H1 (cell line): ENCODE measurements around the gene SPON2. TPM values are rescaled to one million over a fixed set of nuclear protein-coding genes. Genes with fewer than 3 reads are reported as not detected.

Experiments
- CTCF ChIA-PET: fragments of 300-600 bp; sonication (Branson Sonifier 250); formaldehyde crosslinking; loops from one replicate; lab custom pipeline; 2021; ENCODE audit not compliant: partially characterized antibody; lab: Charles Lee
- POLR2A ChIA-PET: fragments of 300-600 bp; sonication (Branson Sonifier 250); formaldehyde crosslinking; loops from one replicate; lab custom pipeline; 2021; ENCODE audit warnings: inconsistent platforms; ENCODE audit not compliant: partially characterized antibody; lab: Charles Lee
- DNase-seq, 2 experiments: peaks; one replicate each; pipeline versions ENCODE4 v3.0.0 to v3.0.0-alpha.2; 2010 to 2022; ENCODE audit warnings: low spot score in 2 of 2, low read depth in 1 of 2, mixed read lengths in 1 of 2
- FAIRE-seq: peaks from 2 replicates; lab custom pipeline; 2011; peaks lifted over from hg19 to GRCh38; lab: Jason Lieb, UNC
- H2AFZ ChIP-seq: 2 replicates; pipeline ENCODE4 v1.8.1; 2012; ENCODE audit warnings: low read length, inconsistent platforms
- H2AK5ac ChIP-seq: 2 replicates; pipeline ENCODE4 v1.6.1; 2013; ENCODE audit warnings: low read depth, low read length
- H2BK120ac ChIP-seq: replicated peaks from 2 replicates; pipeline ENCODE3; 2013; ENCODE audit warnings: low read depth, low read length, inconsistent platforms
- H2BK12ac ChIP-seq: 2 replicates; pipeline ENCODE4 v1.6.1; 2013; ENCODE audit warnings: low read depth, low read length
- H2BK15ac ChIP-seq: 2 replicates; pipeline ENCODE4 v1.6.1; 2013; ENCODE audit warnings: low read length
- H2BK20ac ChIP-seq: 2 replicates; pipeline ENCODE4 v1.6.1; 2013; ENCODE audit warnings: low read length
- H2BK5ac ChIP-seq: 2 replicates; pipeline ENCODE4 v1.6.1; 2013; ENCODE audit warnings: low read depth, low read length
- H3K14ac ChIP-seq: 2 replicates; pipeline ENCODE4 v1.6.1; 2013; ENCODE audit warnings: inconsistent platforms; ENCODE audit not compliant: insufficient read length
- H3K18ac ChIP-seq: 2 replicates; pipeline ENCODE4 v1.6.1; 2013; ENCODE audit warnings: low read length; ENCODE audit errors: extremely low read depth
- H3K23ac ChIP-seq: 2 replicates; pipeline ENCODE4 v1.6.1; 2013; ENCODE audit warnings: inconsistent platforms; ENCODE audit not compliant: insufficient read length
- H3K23me2 ChIP-seq: 2 replicates; pipeline ENCODE4 v1.6.1; 2013; ENCODE audit warnings: low read depth, low read length
- H3K27ac ChIP-seq: 2 replicates; pipeline ENCODE4 v1.6.1; 2011; ENCODE audit warnings: low read depth, low read length, inconsistent platforms
- H3K27me3 ChIP-seq, 4 experiments: replicated peaks in 1 of 4; 1 replicate in 1 of 4; 2 replicates in 3 of 4; pipeline versions ENCODE4 v1.6.1 to v1.8.1; 2011 to 2013; ENCODE audit warnings: low read length in 3 of 4, mild to moderate bottlenecking in 3 of 4, inconsistent platforms in 2 of 4, mixed read lengths in 2 of 4, moderate library complexity in 1 of 4; ENCODE audit not compliant: control insufficient read depth in 3 of 4, insufficient read depth in 3 of 4; ENCODE audit errors: extremely low read depth in 1 of 4
- H3K36me3 ChIP-seq, 4 experiments: 2 replicates each; pipeline versions ENCODE4 v1.6.1 to v1.8.1; 2011 to 2013; ENCODE audit warnings: mild to moderate bottlenecking in 4 of 4, low read length in 3 of 4, moderate library complexity in 2 of 4, control low read depth in 1 of 4, inconsistent platforms in 1 of 4; ENCODE audit not compliant: insufficient read depth in 4 of 4, control insufficient read depth in 2 of 4
- H3K4ac ChIP-seq: replicated peaks from 2 replicates; pipeline ENCODE3; 2013; ENCODE audit warnings: low read length, low read depth, mixed read lengths, inconsistent platforms; ENCODE audit not compliant: insufficient read length
- H3K4me1 ChIP-seq, 4 experiments: replicated peaks in 1 of 4; 1 replicate in 1 of 4; 2 replicates in 3 of 4; pipeline versions ENCODE4 v1.6.1 to v1.8.1; 2011 to 2013; ENCODE audit warnings: low read length in 3 of 4, inconsistent platforms in 2 of 4, mixed read lengths in 1 of 4; ENCODE audit not compliant: insufficient read depth in 4 of 4, control insufficient read depth in 3 of 4
- H3K4me2 ChIP-seq, 2 experiments: 2 replicates each; pipeline versions ENCODE4 v1.6.1 to v1.8.1; 2011 to 2013; ENCODE audit warnings: low read depth in 2 of 2, low read length in 2 of 2, control low read depth in 1 of 2, inconsistent platforms in 1 of 2, mild to moderate bottlenecking in 1 of 2; ENCODE audit not compliant: insufficient read depth in 1 of 2
- H3K4me3 ChIP-seq, 4 experiments: fragments of 200-600, 300-600 bp in 1 of 4; sonication (generic), shearing (Covaris generic), sonication (Bioruptor Twin) in 1 of 4; 2 replicates each; pipeline versions ENCODE4 v1.5.1 to v1.8.1; 2011 to 2016; ENCODE audit warnings: low read length in 4 of 4, low read depth in 3 of 4, control low read depth in 2 of 4, inconsistent platforms in 2 of 4, mild to moderate bottlenecking in 2 of 4, mixed read lengths in 1 of 4, moderate library complexity in 1 of 4; ENCODE audit not compliant: insufficient read depth in 2 of 4; ENCODE audit errors: extremely low read depth in 1 of 4
- H3K56ac ChIP-seq: replicated peaks from 2 replicates; pipeline ENCODE3; 2013; ENCODE audit warnings: low read depth, mild to moderate bottlenecking, mixed read lengths, low read length, inconsistent platforms; ENCODE audit not compliant: insufficient read length
- H3K79me1 ChIP-seq: 2 replicates; pipeline ENCODE4 v1.6.1; 2013; ENCODE audit warnings: low read depth, low read length, control low read depth
- H3K79me2 ChIP-seq, 2 experiments: 2 replicates each; pipeline versions ENCODE4 v1.6.1 to v1.8.1; 2012 to 2013; ENCODE audit warnings: low read length in 2 of 2, mild to moderate bottlenecking in 2 of 2, inconsistent platforms in 1 of 2; ENCODE audit not compliant: insufficient read depth in 2 of 2, control insufficient read depth in 1 of 2
- H3K9ac ChIP-seq, 4 experiments: replicated peaks in 1 of 4; 1 replicate in 1 of 4; 2 replicates in 3 of 4; pipeline versions ENCODE4 v1.6.1 to v1.8.1; 2011 to 2013; ENCODE audit warnings: low read depth in 3 of 4, low read length in 3 of 4, control low read depth in 2 of 4, mild to moderate bottlenecking in 2 of 4, moderate library complexity in 2 of 4, inconsistent platforms in 1 of 4; ENCODE audit errors: extremely low read depth in 1 of 4
- H3K9me3 ChIP-seq, 2 experiments: 2 replicates each; pipeline versions ENCODE4 v1.6.1 to v1.8.1; 2012 to 2013; ENCODE audit warnings: mild to moderate bottlenecking in 2 of 2, moderate library complexity in 2 of 2, control low read depth in 1 of 2, inconsistent platforms in 1 of 2, low read depth in 1 of 2, low read length in 1 of 2, mixed read lengths in 1 of 2; ENCODE audit not compliant: insufficient read depth in 2 of 2
- H4K20me1 ChIP-seq, 2 experiments: replicated peaks in 1 of 2; 2 replicates each; pipeline versions ENCODE3 to v1.8.1; 2011 to 2013; ENCODE audit warnings: inconsistent platforms in 2 of 2, low read length in 2 of 2, mild to moderate bottlenecking in 1 of 2; ENCODE audit not compliant: insufficient read depth in 2 of 2, control insufficient read depth in 1 of 2
- H4K5ac ChIP-seq: 2 replicates; pipeline ENCODE4 v1.6.1; 2013; ENCODE audit warnings: low read length, low read depth, mixed read lengths, inconsistent platforms; ENCODE audit not compliant: insufficient read length
- H4K8ac ChIP-seq: 2 replicates; pipeline ENCODE4 v1.8.0; 2013; ENCODE audit warnings: mild to moderate bottlenecking, moderate library complexity, low read length, inconsistent platforms; ENCODE audit not compliant: insufficient read depth; ENCODE audit errors: extremely low read depth
- H4K91ac ChIP-seq: replicated peaks from 2 replicates; pipeline ENCODE3; 2013; ENCODE audit warnings: low read length, mixed read lengths, inconsistent platforms; ENCODE audit not compliant: insufficient read length
- BACH1 ChIP-seq: IDR thresholded peaks from 2 replicates; pipeline ENCODE4 v1.6.1; 2012; ENCODE audit warnings: low read length, improper control_type of control experiment
- CHD1 ChIP-seq: IDR thresholded peaks from 2 replicates; pipeline ENCODE4 v1.6.1; 2012; ENCODE audit warnings: low read depth, low read length, improper control_type of control experiment
- E2F6 ChIP-seq: IDR thresholded peaks from 2 replicates; pipeline ENCODE4 v1.6.1; 2012; ENCODE audit warnings: inconsistent platforms
- EP300 ChIP-seq, 2 experiments: IDR thresholded peaks; 1 replicate in 1 of 2; 2 replicates in 1 of 2; pipeline ENCODE4 v1.6.1; 2011 to 2012; ENCODE audit warnings: low read depth in 2 of 2, low read length in 2 of 2, mild to moderate bottlenecking in 2 of 2, borderline replicate concordance in 1 of 2, inconsistent platforms in 1 of 2, moderate library complexity in 1 of 2
- JUND ChIP-seq: IDR thresholded peaks from 2 replicates; pipeline ENCODE4 v1.6.1; 2011; ENCODE audit warnings: mild to moderate bottlenecking, improper control_type of control experiment, low read length
- NANOG ChIP-seq: IDR thresholded peaks from 2 replicates; pipeline ENCODE4 v1.6.1; 2011; ENCODE audit warnings: low read length, low read depth, mild to moderate bottlenecking, inconsistent platforms; ENCODE audit not compliant: insufficient read depth, poor library complexity, severe bottlenecking
- NRF1 ChIP-seq: IDR thresholded peaks from 2 replicates; pipeline ENCODE4 v1.6.1; 2011; ENCODE audit warnings: mild to moderate bottlenecking, low read depth, low read length, improper control_type of control experiment
- RNF2 ChIP-seq: fragments of 200-900, 300-1000 bp; sonication (generic); IDR thresholded peaks from 2 replicates; pipeline ENCODE4 v1.7.1; 2016; ENCODE audit warnings: borderline replicate concordance, low read depth, mild to moderate bottlenecking, antibody characterized with exemption, low read length; ENCODE audit not compliant: poor library complexity, severe bottlenecking; ENCODE audit errors: missing control alignments
- TAF1 ChIP-seq: IDR thresholded peaks from 2 replicates; pipeline ENCODE4 v1.6.1; 2011; ENCODE audit warnings: mild to moderate bottlenecking, low read depth, low read length
- TBP ChIP-seq: IDR thresholded peaks from 2 replicates; pipeline ENCODE4 v1.6.1; 2011; ENCODE audit warnings: low read depth, low read length, improper control_type of control experiment
- TCF12 ChIP-seq: IDR thresholded peaks from 2 replicates; pipeline ENCODE4 v1.6.1; 2011; ENCODE audit warnings: low read depth, mild to moderate bottlenecking, low read length
- WGBS, 2 experiments: shearing (Covaris generic) in 1 of 2; methylation state at CpG; one replicate each; pipeline versions ENCODE4 v1.1.6 to v1.1.7; 2013 to 2015; ENCODE audit warnings: low lambda C conversion rate in 2 of 2, mixed read lengths in 2 of 2, inconsistent platforms in 1 of 2, low coverage in 1 of 2, missing lambda C conversion rate in 1 of 2; ENCODE audit not compliant: insufficient replicate concordance in 2 of 2, insufficient coverage in 1 of 2, insufficient read length in 1 of 2; ENCODE audit errors: extremely low coverage in 1 of 2, missing lambda C conversion rate in 1 of 2; 5-methylcytosine and 5-hydroxymethylcytosine counted together
- polyA plus RNA-seq, 7 experiments: library from polyadenylated mRNA; depleted of rRNA in 3 of 7; stranded (reverse) in 5 of 7; unstranded in 2 of 7; fragments of >200 nt in 5 of 7; fragments of 200-250 nt in 2 of 7; gene quantifications; 1 replicate in 5 of 7; 2 replicates in 1 of 7; 4 replicates in 1 of 7; pipeline versions ENCODE4 v1.2.1 to v1.2.3, GENCODE V29; 2011 to 2013; ENCODE audit warnings: missing spikeins in 2 of 7, mixed read lengths in 2 of 7
- total RNA-seq: library from RNA; stranded (reverse); fragmentation: NEBNext Ultra II Directional; extraction: Animal tissue kit (Norgen Biotek cat#: 25700); gene quantifications from 2 replicates; pipeline ENCODE4 v1.2.1, GENCODE V29; 2021

Gene SPON2
- total and polyA plus RNA-seq, 2 of the 8 experiments (the other 6 are each of a cell fraction or from before 2014, with no cell fraction given), result 2.8 to 3.2 TPM

DNA sequence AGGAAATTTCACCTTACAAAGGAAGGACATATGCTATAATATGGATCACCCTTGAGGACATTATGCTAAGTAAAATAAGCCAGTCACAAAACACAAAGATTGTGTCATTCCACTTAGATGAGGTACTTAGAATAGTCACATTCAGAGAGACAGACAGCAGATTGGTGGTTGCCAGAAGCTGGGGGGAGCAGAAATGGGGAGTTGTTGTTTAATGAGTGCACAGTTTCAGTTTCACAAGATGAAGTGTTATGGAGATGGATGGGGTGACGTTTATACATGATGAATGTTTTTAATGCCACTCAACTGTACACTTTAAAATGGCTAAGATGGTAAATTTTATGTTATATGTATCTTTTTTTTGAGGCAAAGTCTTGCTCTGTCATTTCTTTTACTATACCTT, 14.8 kb upstream of the SPON2 start:
- no peak for FAIRE-seq
- no peak overlapping the region for H3K9ac ChIP-seq

More for the DNA sequence above, 14.8 kb upstream of the SPON2 start:
- 94% methylated on average over 1 of the region's 1 CpG; no CpG with 5 or more reads in 1 of the 2 experiments for WGBS, 2 experiments
- H3K27me3 ChIP-seq, result no peaks in the 10 kb centered on the region
- no peak overlapping the region for H4K8ac ChIP-seq
- H2BK120ac ChIP-seq, result no peak overlapping the region
- H4K20me1 ChIP-seq, result no peaks in the 10 kb centered on the region
- H3K27ac ChIP-seq, result no peak overlapping the region
- POLR2A ChIA-PET, result no interaction called here
- no peak overlapping the region for H4K5ac ChIP-seq
- H3K79me1 ChIP-seq, result no peaks in the 10 kb centered on the region
- no peak overlapping the region for H2BK5ac ChIP-seq
- no peak overlapping the region for H2BK12ac ChIP-seq
- no peak overlapping the region for H3K4me2 ChIP-seq
- no peak overlapping the region for H4K91ac ChIP-seq
- no peak overlapping the region for H3K23ac ChIP-seq
- no peaks in the 10 kb centered on the region for H3K79me2 ChIP-seq
- no peak for DNase-seq
- no peak overlapping the region for H3K14ac ChIP-seq
- H3K23me2 ChIP-seq, result no peaks in the 10 kb centered on the region
- no peak overlapping the region for H3K4me3 ChIP-seq
- CTCF ChIA-PET, result no interaction called here
- H3K9me3 ChIP-seq, result peaks cover 0 to 4% of the 10 kb centered on the region in 2 experiments; a peak in 2 of 4 replicates
- H2AFZ ChIP-seq, result no peak overlapping the region
- H2BK20ac ChIP-seq, result no peak overlapping the region
- TF ChIP-seq NRF1 (no peak), RNF2 (no peak), EP300 (IDR thresholded peaks at IDR 0.05; ENCODE audit: borderline replicate concordance in 1 of 2, low read depth in 2 of 2, low read length in 2 of 2) (no peak), BACH1 (no peak), E2F6 (no peak), CHD1 (no peak), JUND (no peak), TBP (no peak), NANOG (no peak), TCF12 (no peak), TAF1 (no peak)
- no peak overlapping the region for H3K4ac ChIP-seq
- no peak overlapping the region for H3K18ac ChIP-seq
- no peak overlapping the region for H2AK5ac ChIP-seq
- H3K56ac ChIP-seq, result no peak overlapping the region
- H3K4me1 ChIP-seq, result no peaks in the 10 kb centered on the region
- no peak overlapping the region for H2BK15ac ChIP-seq
- no peaks in the 10 kb centered on the region for H3K36me3 ChIP-seq
